Glomerular endothelial cell (primary cell): ENCODE results near the gene FAM234B. TPM values are rescaled to one million over a fixed set of nuclear protein-coding genes. Genes with fewer than 3 reads are reported as not detected.

ENCODE experiments used
- DNase-seq: peaks from one replicate; pipeline ENCODE4 v3.0.0-alpha.2; 2011; ENCODE audit warnings: low read depth, low spot score; ENCODE audit errors: extremely low read depth
- total RNA-seq: library from RNA; depleted of rRNA; stranded (reverse); fragments of >200 nt; gene quantifications from 2 replicates; pipeline ENCODE4 v1.2.3, GENCODE V29; 2015

Gene FAM234B
- total RNA-seq, 1 donor from 2014 or later, result 6.8 TPM

DNA sequence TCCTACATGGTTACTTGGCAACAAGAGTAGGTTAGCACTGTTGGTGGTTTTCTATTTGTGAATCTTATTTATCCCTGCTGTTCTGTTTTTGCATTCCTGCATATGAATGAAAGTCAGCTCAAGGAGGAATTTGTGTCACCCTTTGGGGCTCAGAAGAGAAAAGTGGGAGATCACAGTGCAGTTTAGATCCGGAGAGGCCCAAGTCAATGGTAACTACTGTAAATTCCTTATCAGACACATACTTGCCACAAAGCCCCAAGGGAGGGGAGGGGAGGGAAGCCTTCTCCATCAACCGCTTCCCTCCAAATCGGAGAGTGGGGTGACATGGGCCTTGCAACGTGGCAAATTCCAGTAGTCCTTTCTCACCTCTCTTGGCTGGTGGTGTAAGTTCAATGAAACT is 44.3 kb downstream of the FAM234B start:
- DNase-seq, result no peak

DNA sequence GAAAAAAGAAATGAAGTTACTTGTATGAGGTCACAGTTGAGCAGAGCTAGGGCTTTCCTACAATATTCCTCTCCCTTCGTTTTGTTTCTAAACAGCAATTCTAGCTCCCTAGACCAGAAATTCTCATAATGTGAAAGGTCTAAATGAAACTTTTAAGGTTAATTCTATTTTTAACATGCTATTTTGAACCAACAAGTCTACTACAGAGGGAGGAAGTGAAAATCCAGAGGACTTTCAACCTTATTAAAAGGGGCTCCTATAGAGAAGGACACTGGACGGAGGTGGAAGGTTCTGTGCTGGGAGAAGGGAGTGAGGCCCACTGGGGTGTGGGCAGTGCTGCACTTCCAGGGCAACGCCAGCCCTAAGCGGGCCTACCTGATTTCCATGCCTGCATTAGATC is 45.9 kb downstream of the FAM234B start:
- no peak for DNase-seq

DNA sequence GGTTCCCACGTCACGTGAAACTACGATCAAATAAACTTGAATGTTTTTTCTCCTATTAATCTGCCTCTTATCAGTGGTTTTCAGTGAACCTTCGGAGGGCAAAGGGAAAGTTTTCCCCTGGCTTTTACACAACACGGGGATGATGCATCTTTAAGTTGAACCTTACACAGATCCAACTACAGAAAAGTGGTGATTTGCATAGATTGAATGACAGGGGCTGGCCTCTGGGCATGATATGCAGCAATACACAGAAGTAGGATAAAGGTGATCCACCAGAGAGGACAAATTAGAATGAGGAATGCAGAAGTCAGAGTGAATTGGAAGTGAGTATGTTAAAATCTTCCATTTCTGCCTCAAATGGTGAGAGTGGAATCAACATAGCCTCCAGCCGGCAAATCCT is 47.7 kb downstream of the FAM234B start:
- DNase-seq, result no peak

DNA sequence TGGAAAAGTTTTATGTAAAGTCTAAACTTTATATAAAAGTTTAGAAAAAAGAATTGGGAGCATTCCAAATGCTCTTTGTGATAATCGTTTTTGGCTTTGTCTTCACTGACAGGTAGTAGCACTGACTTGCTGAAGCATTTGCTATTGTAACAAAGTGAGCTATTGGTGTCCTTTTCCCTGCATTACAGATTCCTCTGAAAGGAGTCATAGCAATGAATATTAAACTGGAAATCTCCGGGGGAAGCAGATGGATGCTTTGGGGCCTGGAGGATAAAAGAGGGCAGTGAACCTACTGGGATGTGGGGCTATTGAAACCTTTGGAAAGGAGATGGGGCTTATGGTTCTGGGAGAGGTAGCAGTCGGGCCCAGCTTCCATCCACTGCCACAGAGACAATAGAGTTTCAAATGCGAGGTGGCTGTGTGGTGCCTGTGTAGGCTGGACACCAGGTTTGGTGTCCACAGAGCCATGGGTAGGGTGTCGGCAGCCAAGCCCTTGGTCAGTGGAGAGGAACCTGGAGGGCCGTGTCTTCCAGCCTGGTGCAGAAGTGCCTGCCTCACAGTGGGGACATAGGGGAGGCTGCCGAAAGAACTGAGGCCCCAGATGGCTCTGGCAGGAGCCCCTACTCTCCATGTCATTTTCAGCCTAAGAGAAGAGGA is 49.1 kb downstream of the FAM234B start:
- DNase-seq, result no peak

GRCh38 chr12:13093848-13094220 is 49.7 kb downstream of the FAM234B start:
- no peak for DNase-seq

GRCh38 chr12:13094367-13094766 is 50.2 kb downstream of the FAM234B start:
- DNase-seq, result no peak

DNA sequence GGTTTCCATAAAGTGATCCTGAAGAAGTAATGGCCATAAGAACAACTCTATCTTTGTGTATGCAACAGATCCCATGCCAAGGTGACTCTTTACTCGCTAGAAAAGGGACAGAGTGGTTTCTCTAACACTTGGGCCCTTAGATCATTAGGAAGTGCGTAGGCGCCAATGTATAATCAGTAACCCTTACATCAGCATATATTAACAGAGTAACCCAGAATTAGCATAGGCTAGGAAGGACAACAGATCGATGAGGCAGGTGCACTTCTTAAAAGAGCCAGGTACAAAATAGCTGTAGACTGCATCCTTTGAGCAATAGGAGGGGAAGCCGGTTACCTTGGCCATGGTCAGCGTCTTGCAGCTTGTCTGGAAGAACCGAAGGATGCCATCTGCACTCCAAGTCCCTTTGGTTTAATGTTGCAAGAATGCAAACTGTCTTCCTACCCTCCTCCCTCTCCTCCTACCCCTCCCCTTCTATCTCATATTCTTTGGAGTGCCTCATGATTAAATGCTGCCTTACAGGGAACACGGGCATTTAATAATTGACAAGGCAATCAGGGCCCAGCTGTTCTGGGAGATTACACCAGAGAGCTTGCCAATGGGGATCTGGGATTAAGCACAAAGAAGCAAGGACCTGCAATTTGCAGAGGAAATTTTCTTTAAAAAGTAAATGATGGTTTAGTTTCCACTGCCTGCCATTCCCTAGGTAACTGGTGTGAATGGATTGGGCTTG is 51.2 kb downstream of the FAM234B start:
- no peak for DNase-seq

DNA sequence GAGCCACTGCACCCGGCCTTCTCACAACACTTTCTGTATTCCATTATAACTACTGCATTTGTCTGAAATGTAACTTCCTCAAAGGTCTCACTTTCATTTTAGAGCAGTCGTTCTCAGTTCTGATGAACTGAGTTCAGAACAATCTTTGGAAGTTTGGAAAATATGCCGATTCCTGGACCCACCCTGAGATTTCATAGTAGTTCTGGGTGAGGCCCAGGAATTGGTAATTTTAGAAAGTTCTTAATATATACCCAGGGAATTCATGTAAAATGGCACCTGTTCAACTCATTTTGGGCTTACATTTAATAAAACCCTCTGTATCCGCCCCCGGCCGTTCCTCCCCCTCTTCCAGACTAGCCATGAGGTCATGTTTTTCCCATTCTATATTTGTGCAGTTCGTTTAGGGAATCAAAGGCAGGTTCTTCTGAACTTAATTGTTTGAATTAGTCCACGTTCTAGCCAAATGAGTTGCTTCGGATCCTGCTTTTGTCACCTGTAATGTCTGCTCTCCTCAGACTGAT is 53.4 kb downstream of the FAM234B start:
- DNase-seq, result no peak

GRCh38 chr12:13099066-13099843 is 55.1 kb downstream of the FAM234B start:
- DNase-seq, result no peak

- DNase-seq, result no peak
Measured at GRCh38 chr12:13099844-13100604, 55.8 kb downstream of the FAM234B start.

DNA sequence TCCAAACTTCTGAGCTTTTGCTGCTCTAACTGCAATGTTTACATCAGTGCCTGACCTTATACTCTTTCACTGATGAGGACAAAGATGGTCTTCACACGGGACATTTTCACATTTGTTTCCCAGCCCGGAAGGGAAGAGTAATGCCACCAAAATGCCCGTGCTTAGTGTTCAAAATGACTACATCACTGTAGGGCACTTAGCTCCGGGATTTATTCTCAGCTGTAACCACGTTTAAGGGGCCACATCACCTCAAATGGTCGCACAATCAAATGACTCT is 56.4 kb downstream of the FAM234B start:
- DNase-seq, result no peak

DNA sequence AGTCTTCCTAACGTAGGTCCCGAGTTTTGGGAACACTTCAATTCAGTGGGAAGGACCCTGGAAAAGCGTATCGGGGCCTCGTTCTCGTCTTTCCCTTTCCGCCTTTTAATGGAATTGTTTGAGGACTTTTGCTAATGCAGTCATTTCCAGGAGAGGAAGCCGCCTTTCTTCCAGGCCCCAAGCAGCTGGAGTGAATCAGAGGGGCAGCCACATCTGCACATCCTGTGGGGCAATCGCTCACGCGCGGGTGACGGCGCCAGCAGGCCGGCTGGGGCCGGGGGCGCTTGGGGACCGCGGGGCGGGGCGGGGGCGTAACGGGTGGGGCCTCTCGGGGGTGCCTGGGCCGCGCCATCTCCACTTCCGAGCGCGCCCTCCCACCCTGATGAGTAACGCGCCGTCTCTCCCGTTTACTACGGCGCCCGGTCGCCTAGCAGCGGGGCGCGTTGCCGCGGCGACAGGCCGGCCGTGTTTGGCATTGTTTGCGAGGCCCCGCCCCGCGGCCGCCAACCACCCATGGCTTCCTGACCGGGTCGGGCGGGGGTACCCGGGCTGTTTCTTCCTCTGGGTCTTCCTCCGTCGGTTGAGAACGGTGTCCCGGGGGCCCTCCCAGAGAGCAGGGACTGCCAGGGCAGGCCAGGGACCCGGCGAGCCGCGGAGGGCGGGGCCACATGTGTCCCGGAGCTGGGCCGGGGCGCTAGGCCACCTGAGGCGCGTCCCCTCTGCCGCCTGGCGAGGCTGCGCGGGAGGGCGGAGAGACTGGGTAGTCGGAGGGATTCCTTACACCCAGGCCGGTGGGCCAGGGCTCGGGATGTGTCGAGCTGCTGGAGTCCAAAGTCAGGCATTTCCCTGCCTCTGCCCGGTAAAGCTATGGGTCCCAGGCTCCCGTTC is 56.9 kb downstream of the FAM234B start:
- peak; percentile 84 for DNase-seq

DNA sequence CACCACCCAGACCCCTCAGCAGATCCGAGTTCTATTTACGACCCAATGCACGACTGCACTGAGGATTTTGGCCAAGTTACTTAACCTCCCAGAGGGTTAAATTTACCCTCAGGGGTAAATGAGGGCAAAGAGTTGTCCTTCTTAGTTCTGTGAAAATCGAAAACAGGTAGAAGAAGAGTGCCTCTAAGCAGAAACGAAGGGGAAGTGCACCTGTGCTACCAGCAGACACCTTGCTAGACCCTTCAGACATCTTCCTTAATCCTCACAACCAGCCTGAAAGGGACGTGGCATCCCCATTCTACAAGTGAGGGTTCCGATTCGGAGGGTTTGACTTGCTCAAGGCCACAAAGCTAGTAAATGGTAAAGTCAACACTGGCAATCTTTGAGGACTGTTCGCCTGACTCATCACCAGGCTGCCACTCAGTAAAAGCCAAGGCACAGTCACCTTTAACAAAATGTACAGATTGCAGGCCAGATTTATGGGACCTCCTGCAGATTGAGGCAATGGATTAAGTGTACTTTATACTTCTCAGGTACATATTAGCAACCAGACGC is 57.7 kb downstream of the FAM234B start:
- no peak for DNase-seq

- no peak for DNase-seq
Measured at GRCh38 chr12:13102461-13103195, 58.4 kb downstream of the FAM234B start.

GRCh38 chr12:13103391-13104033 is 59.3 kb downstream of the FAM234B start, which contains the start of gene GSG1:
Gene GSG1, minus strand, starts transcription at chr12:13103667. Its CDS starts 155 bp downstream, at chr12:13103512.
- DNase-seq, result no peak

DNA sequence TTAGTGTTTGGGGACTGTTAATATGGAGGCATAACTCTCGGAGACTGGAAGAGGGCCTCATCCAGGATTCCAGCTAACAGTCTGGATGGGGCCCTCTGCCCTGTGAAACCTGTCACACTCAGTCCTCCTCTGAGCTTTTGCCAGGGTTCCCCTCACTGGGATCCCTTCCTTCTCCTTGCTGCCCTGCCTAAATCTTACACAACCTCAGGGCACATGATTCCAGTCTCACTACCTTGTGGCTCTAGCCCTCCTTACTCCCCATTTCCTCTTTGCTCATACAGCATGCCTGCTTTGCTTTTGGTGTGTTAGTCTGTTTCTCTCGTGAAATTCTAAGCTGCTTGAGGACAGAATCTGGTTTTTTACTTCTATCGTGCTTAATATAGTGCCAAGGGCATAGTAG is 60.2 kb downstream of the FAM234B start:
- DNase-seq, result no peak

GRCh38 chr12:13105781-13106180 is 61.6 kb downstream of the FAM234B start:
- DNase-seq, result no peak

DNA sequence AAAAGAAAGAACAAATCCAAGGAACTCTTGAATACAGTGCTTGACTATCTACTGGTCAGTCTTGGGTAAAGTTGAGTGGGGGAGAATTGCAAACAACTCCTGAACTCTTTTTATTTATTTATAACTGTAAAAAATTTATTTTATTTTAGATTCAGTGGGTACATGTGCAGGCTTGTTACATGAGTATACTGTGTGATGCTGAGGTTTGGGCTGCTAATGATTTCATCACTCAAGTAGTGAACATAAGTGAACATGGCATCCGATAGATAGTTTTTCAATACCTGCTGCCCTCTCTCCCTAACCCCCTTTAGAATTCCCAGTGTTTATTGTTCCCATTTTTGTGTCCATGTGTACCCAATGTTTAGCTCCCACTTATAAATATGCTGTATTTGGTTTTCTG is 62.5 kb downstream of the FAM234B start:
- DNase-seq, result no peak

DNA sequence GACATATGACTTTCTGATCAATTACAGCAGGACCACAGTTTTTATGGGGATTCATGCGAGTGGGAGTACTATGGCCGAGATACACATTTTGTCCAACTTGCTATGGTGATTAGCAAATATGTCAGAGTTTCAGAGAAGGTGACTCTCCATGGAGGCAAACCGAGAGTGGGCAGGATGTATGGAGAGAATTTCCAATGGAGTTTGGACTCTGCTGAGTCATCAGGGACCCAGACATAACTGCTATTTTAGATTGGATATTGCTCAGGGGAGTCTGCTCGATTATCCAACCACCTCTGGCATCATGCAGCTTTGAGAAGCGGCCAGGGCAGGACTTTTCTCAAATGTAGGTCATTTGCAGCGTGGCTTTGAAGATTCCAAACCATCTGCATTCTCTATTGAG is 68.8 kb downstream of the FAM234B start:
- no peak for DNase-seq
